ENCODE measurements around the gene GSE1. TPM values are rescaled to one million over a fixed set of nuclear protein-coding genes. Genes with fewer than 3 reads are reported as not detected.

The GSE1 gene
- total and polyA plus RNA-seq, 9 of the 15 experiments (the other 6 are each of a cell fraction or from before 2014, with no cell fraction given): 12.2 to 244 (median 57.9) TPM

GRCh38 chr16:85625485-85626117, 12.5 kb downstream of the GSE1 start:
- BruUV-seq (replicated peaks): no TSS peak
- H3K79me2 ChIP-seq (ENCODE audit: control insufficient read depth, insufficient read depth, low read length): peaks cover 99% of the 10 kb centered on the region
- ATAC-seq (no peak), DNase-seq (ENCODE audit: extremely low read depth in 1 of 4, low spot score in 3 of 4) (no peak), FAIRE-seq (no peak)
- H4K20me1 ChIP-seq (replicated peaks; ENCODE audit: control insufficient read depth, insufficient read depth, low read length): peaks cover 78% of the 10 kb centered on the region
- in situ Hi-C loops (cut with MboI) (no loop called here), intact Hi-C loops (cut with micrococcal nuclease) (no loop called here)
- H3K9ac ChIP-seq (ENCODE audit: insufficient read depth in 1 of 2, low read depth in 2 of 2, low read length in 2 of 2): peak overlapping the region in 1 of 2 experiments; percentile 70; a peak in 1 of 4 replicates
- peaks cover 22 to 74% of the 10 kb centered on the region in 2 experiments for H3K4me1 ChIP-seq (replicated peaks in 1 of 2; ENCODE audit: control insufficient read depth in 2 of 2, insufficient read depth in 2 of 2, low read length in 2 of 2)
- WGBS (ENCODE audit: insufficient coverage, low coverage, missing lambda C conversion rate): 89% methylated on average over 14 of the region's 18 CpGs
- ChIA-PET CTCF (ENCODE audit: low intra/inter-chr PET ratio) (no interaction called here), POLR2A (interaction anchor here (1.9 kb wide), 1 partner anchor 10 kb away, joined by 5 read pairs; no protein-coding TSS in a partner anchor)
- H3K4me3 ChIP-seq: no peak overlapping the region
- no peak overlapping the region for H3K27ac ChIP-seq (ENCODE audit: extremely low read depth, low read depth, low read length)
- no peak overlapping the region for H3K4me2 ChIP-seq (ENCODE audit: insufficient read depth, low read length)
- H3K9me3 ChIP-seq (replicated peaks; ENCODE audit: control insufficient read depth, insufficient read depth, low read depth, low read length): peaks cover 5% of the 10 kb centered on the region; the same call in 1 of the 2 replicates
- H3K9me1 ChIP-seq (ENCODE audit: control insufficient read depth, insufficient read depth, low read length): peaks cover 23% of the 10 kb centered on the region
- peaks cover 98% of the 10 kb centered on the region for H3K36me3 ChIP-seq (ENCODE audit: control insufficient read depth, insufficient read depth, low read length)
- no peaks in the 10 kb centered on the region for H3K27me3 ChIP-seq (ENCODE audit: control insufficient read depth in 2 of 2, insufficient read depth in 2 of 2, low read length in 2 of 2)
- H2AFZ ChIP-seq (ENCODE audit: low read depth, low read length): no peak overlapping the region
- no peak for TF ChIP-seq ZNF444 (CRISPR knock-in tag; IDR thresholded peaks at IDR 0.05)
- no peak for TF ChIP-seq JUN (IDR thresholded peaks at IDR 0.05; ENCODE audit: borderline replicate concordance, low read depth, low read length)
- TF ChIP-seq JUN (CRISPR knock-in tag; IDR thresholded peaks at IDR 0.05; ENCODE audit: borderline replicate concordance): no peak
- TF ChIP-seq MNT (conservative IDR thresholded peaks at IDR 0.05): no peak
- no peak for TF ChIP-seq BCOR (IDR thresholded peaks at IDR 0.05)
- TF ChIP-seq CC2D1A (IDR thresholded peaks at IDR 0.05): no peak
- TF ChIP-seq ZBTB7A (IDR thresholded peaks at IDR 0.05; ENCODE audit: borderline replicate concordance, control insufficient read depth, low read depth, low read length): no peak
- TF ChIP-seq HOXB6 (CRISPR knock-in tag; IDR thresholded peaks at IDR 0.05; ENCODE audit: borderline replicate concordance): no peak
- TF ChIP-seq CHAMP1 (IDR thresholded peaks at IDR 0.05): no peak
- TF ChIP-seq POLR2G (IDR thresholded peaks at IDR 0.05; ENCODE audit: low read depth, low read length): peak; percentile 75
- TF ChIP-seq ZNF174 (CRISPR knock-in tag; IDR thresholded peaks at IDR 0.05): no peak
- TF ChIP-seq SMAD1 (IDR thresholded peaks at IDR 0.05; ENCODE audit: low read depth, low read length, partially characterized antibody): no peak
- no peak for TF ChIP-seq MEF2A (IDR thresholded peaks at IDR 0.05; ENCODE audit: control insufficient read depth, low read depth, low read length)
- TF ChIP-seq SMAD2 (IDR thresholded peaks at IDR 0.05; ENCODE audit: low read depth, low read length): no peak
- TF ChIP-seq ZNF134 (CRISPR knock-in tag; conservative IDR thresholded peaks at IDR 0.05): no peak
- peak; percentile 20; the same call in 1 of the 2 replicates for TF ChIP-seq ZSCAN29 (IDR thresholded peaks at IDR 0.05)
- TF ChIP-seq DMBX1 (CRISPR knock-in tag; IDR thresholded peaks at IDR 0.05; ENCODE audit: borderline replicate concordance): no peak
- TF ChIP-seq HIVEP1 (CRISPR knock-in tag; IDR thresholded peaks at IDR 0.05): no peak
- peak; percentile 7 for TF ChIP-seq RBM22 (IDR thresholded peaks at IDR 0.05; ENCODE audit: low read depth, low read length, poor library complexity, severe bottlenecking)
- no peak for TF ChIP-seq ZKSCAN8 (CRISPR knock-in tag; IDR thresholded peaks at IDR 0.05)
- TF ChIP-seq NCOA1 (IDR thresholded peaks at IDR 0.05; ENCODE audit: low read depth): no peak
